Testis (tissue), 2 donors: ENCODE data around the gene TGIF1.

Experiments used
- POLR2A ChIP-seq: fragments of 450-650 bp; IDR thresholded peaks from one replicate; pipeline ENCODE4 v1.6.1; 2017; ENCODE audit warnings: antibody characterized with exemption, mild to moderate bottlenecking, moderate library complexity
- TF ChIP-seq, protein P1 (sequence below), 3 experiments: fragments of 450-650 bp in 2 of 3; fragments of 200-600 bp in 1 of 3; sonication (generic) in 1 of 3; IDR thresholded peaks; one replicate each; pipeline ENCODE4 v1.5.1; 2016 to 2019; ENCODE audit warnings: antibody characterized with exemption in 3 of 3, mild to moderate bottlenecking in 2 of 3, moderate library complexity in 1 of 3

DNA sequence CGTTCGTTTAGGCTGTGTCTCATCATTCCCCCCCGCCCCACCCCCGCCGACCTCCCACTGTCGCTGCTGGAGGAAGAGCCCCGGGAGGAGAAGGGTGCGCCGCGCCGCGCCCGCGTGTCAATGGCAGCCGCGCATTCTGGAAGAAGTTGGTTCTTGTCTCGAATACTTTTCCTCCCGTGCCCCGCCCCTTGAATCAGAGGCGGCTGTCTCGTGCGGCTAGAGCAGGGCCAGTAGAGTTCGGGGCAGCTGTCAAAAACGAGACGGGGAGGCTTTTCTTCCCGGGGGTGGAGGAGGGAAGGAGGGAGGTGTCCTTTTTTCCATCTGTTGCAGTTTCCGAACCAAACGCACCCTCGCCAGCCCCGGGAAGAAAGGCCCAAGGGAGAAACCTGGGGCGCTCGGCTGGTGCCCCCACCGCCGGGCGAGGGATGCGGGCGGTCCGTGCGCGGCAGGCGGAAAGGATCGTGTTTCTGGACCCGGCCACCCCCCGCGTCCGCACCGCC lies 410 bp upstream of the TGIF1 start:
- TF ChIP-seq, protein P1, sequence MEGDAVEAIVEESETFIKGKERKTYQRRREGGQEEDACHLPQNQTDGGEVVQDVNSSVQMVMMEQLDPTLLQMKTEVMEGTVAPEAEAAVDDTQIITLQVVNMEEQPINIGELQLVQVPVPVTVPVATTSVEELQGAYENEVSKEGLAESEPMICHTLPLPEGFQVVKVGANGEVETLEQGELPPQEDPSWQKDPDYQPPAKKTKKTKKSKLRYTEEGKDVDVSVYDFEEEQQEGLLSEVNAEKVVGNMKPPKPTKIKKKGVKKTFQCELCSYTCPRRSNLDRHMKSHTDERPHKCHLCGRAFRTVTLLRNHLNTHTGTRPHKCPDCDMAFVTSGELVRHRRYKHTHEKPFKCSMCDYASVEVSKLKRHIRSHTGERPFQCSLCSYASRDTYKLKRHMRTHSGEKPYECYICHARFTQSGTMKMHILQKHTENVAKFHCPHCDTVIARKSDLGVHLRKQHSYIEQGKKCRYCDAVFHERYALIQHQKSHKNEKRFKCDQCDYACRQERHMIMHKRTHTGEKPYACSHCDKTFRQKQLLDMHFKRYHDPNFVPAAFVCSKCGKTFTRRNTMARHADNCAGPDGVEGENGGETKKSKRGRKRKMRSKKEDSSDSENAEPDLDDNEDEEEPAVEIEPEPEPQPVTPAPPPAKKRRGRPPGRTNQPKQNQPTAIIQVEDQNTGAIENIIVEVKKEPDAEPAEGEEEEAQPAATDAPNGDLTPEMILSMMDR (IDR thresholded peaks at IDR 0.05) = no peak
- no peak for TF ChIP-seq POLR2A
